GM18498 (cell line): ENCODE measurements around the gene PXYLP1.
"Not testable (repeated sequence)": the region's sequence is repeated elsewhere in the genome, so short reads cannot be mapped to it uniquely, and the experiment has no call there.

ENCODE experiments used
- ATAC-seq: cut with Tn5 transposase; IDR thresholded peaks from one replicate; pipeline ENCODE4 v1.9.1; 2021; ENCODE audit warnings: mild to moderate bottlenecking, moderate library complexity; ENCODE audit not compliant: unreplicated experiment

PXYLP1 gene

GRCh38 chr3:141291559-141292355 lies 60.1 kb downstream of the PXYLP1 start:
- no peak for ATAC-seq

GRCh38 chr3:141292356-141293058 lies 60.9 kb downstream of the PXYLP1 start:
- no peak for ATAC-seq

GRCh38 chr3:141294301-141294700 lies 62.7 kb downstream of the PXYLP1 start:
- ATAC-seq = no peak

GRCh38 chr3:141294848-141295247 lies 63.2 kb downstream of the PXYLP1 start:
- no peak for ATAC-seq

GRCh38 chr3:141300426-141300825 lies 68.8 kb downstream of the PXYLP1 start:
- not testable (repeated sequence) for ATAC-seq

- no peak for ATAC-seq
Observed at GRCh38 chr3:141302364-141303141, 70.9 kb downstream of the PXYLP1 start.

GRCh38 chr3:141303481-141304223 lies 72.0 kb downstream of the PXYLP1 start:
- ATAC-seq = no peak

GRCh38 chr3:141305436-141305835 lies 73.8 kb downstream of the PXYLP1 start:
- no peak for ATAC-seq

- no peak for ATAC-seq
Observed at GRCh38 chr3:141306276-141306675, 74.7 kb downstream of the PXYLP1 start.

- ATAC-seq = no peak
Observed at GRCh38 chr3:141306922-141307321, 75.3 kb downstream of the PXYLP1 start.

GRCh38 chr3:141307351-141308059 lies 75.9 kb downstream of the PXYLP1 start:
- ATAC-seq = no peak

- ATAC-seq = no peak
Observed at GRCh38 chr3:141308588-141309218, 77.1 kb downstream of the PXYLP1 start.

GRCh38 chr3:141311170-141311495 lies 79.5 kb downstream of the PXYLP1 start:
- ATAC-seq = peak; percentile 2

GRCh38 chr3:141311496-141312353 lies 80.1 kb downstream of the PXYLP1 start:
- peak; percentile 99 for ATAC-seq

GRCh38 chr3:141312354-141313092 lies 80.9 kb downstream of the PXYLP1 start:
- no peak for ATAC-seq

GRCh38 chr3:141313093-141313683 lies 81.6 kb downstream of the PXYLP1 start:
- ATAC-seq = no peak

- not testable (repeated sequence) for ATAC-seq
Observed at GRCh38 chr3:141314415-141314814, 82.8 kb downstream of the PXYLP1 start.

GRCh38 chr3:141316851-141317250 lies 85.2 kb downstream of the PXYLP1 start:
- no peak for ATAC-seq
